Stomach (tissue), 9 donors: ENCODE measurements around the gene TMEM238L. TPM values are rescaled to one million over a fixed set of nuclear protein-coding genes. Genes with fewer than 3 reads are reported as not detected.

Experiments
- DNase-seq, 2 donors: peaks; one replicate each; pipeline versions ENCODE4 v3.0.0 to v3.0.0-alpha.2; 2013 to 2019
- H3K27ac ChIP-seq, 5 donors: fragments of 200-600 bp in 4 of 5; sonication (generic) in 4 of 5; one replicate each; pipeline ENCODE4 v1.5.1; 2013 to 2019; ENCODE audit warnings: mild to moderate bottlenecking in 1 of 5, moderate library complexity in 1 of 5
- H3K27me3 ChIP-seq, 3 donors: fragments of 200-600 bp; sonication (generic); one replicate each; pipeline ENCODE4 v1.5.1; 2017 to 2019; ENCODE audit warnings: mixed run types in 1 of 3
- H3K36me3 ChIP-seq, 4 donors: fragments of 200-600 bp; sonication (generic); 1 replicate in 3 of 4; 2 replicates in 1 of 4; pipeline ENCODE4 v1.5.1; 2016 to 2019
- H3K4me1 ChIP-seq, 4 donors: fragments of 200-600 bp; sonication (generic); one replicate each; pipeline ENCODE4 v1.5.1; 2016 to 2019
- H3K4me3 ChIP-seq, 4 donors: fragments of 200-600 bp; sonication (generic) in 3 of 4; one replicate each; pipeline ENCODE4 v1.5.1; 2016 to 2019; ENCODE audit warnings: mild to moderate bottlenecking in 1 of 4
- H3K9me3 ChIP-seq, 4 donors: fragments of 200-600 bp; sonication (generic); one replicate each; pipeline ENCODE4 v1.5.1; 2016 to 2019
- CTCF ChIP-seq, 7 experiments: fragments of 450-650 bp in 4 of 7; fragments of 200-600 bp in 3 of 7; sonication (generic) in 3 of 7; IDR thresholded peaks; one replicate each; pipeline ENCODE4 v1.5.1; 2016 to 2019; ENCODE audit warnings: antibody characterized with exemption in 7 of 7, control low read depth in 2 of 7, mild to moderate bottlenecking in 1 of 7
- EP300 ChIP-seq: sonication (generic); formaldehyde crosslinking; IDR thresholded peaks from one replicate; pipeline ENCODE4 v1.6.1; 2017; ENCODE audit warnings: antibody characterized with exemption
- POLR2A ChIP-seq, 4 donors: fragments of 450-650 bp; IDR thresholded peaks; one replicate each; pipeline ENCODE4 v1.6.1; 2016; ENCODE audit warnings: antibody characterized with exemption in 4 of 4, control low read depth in 2 of 4, mild to moderate bottlenecking in 1 of 4, moderate library complexity in 1 of 4
- POLR2AphosphoS5 ChIP-seq, 3 donors: sonication (generic); formaldehyde crosslinking; IDR thresholded peaks; one replicate each; pipeline ENCODE4 v1.6.1; 2016; ENCODE audit warnings: antibody characterized with exemption in 3 of 3
- WGBS, 5 donors: extraction: QIAGEN DNeasy Blood & Tissue Kit in 3 of 5; methylation state at CpG; one replicate each; pipeline versions ENCODE4 v1.1.5 to v1.1.7; 2013 to 2018; 5-methylcytosine and 5-hydroxymethylcytosine counted together
- intact Hi-C: fragments of 100-400 bp; cut with DNase I; formaldehyde crosslinking; loops from one replicate; pipeline ENCODE4 v1.15.1; 2023; ENCODE audit warnings: low total_unique reads
- polyA plus RNA-seq, 3 donors: library from polyadenylated mRNA; stranded (reverse); fragments of 200-250 nt; gene quantifications; one replicate each; pipeline ENCODE4 v1.2.3, GENCODE V29; 2013
- total RNA-seq, 5 donors: library from RNA; depleted of rRNA; stranded (reverse); fragments of >200 nt; gene quantifications; one replicate each; pipeline versions ENCODE4 v1.1.0 to v1.2.3, GENCODE V29; 2014 to 2016
- donor health status: healthy with polysubstance abuse.
- donor health status: Bipolar disorder and iron deficiency.
- donor health status: healthy.

Gene TMEM238L
- total and polyA plus RNA-seq, 8 donors = 2.2 to 190 (median 38.2) TPM

GRCh38 chr17:10844621-10845387, 40.9 kb upstream of the TMEM238L start:
- intact Hi-C loops = loop anchor here (5.0 to 10.0 kb wide), 3 partner anchors 93 to 200 kb away; no protein-coding TSS in a partner anchor
- peaks cover 0 to 4% (median 0%) of the 10 kb centered on the region in 3 donors for H3K27me3 ChIP-seq
- DNase-seq = peak; percentile 90 to 95
- H3K27ac ChIP-seq = peak overlapping the region; percentile 78 to 94 (median 86)
- peak overlapping the region; percentile 42 to 50 (median 48) for H3K4me3 ChIP-seq
- WGBS, 5 donors = 2 to 4% (median 3%) methylated on average over 27 to 28 of the region's 28 CpGs
- H3K9me3 ChIP-seq = no peaks in the 10 kb centered on the region
- TF ChIP-seq POLR2AphosphoS5 (IDR thresholded peaks at IDR 0.05) = peak in 2 of 3 donors; percentile 61 to 66
- TF ChIP-seq POLR2A (IDR thresholded peaks at IDR 0.05) = no peak
- peak in 6 of 7 experiments; percentile 83 to 98 (median 95) for TF ChIP-seq CTCF (IDR thresholded peaks at IDR 0.05)
- TF ChIP-seq EP300 = no peak
- H3K36me3 ChIP-seq = no peaks in the 10 kb centered on the region
- peaks cover 6 to 26% (median 23%) of the 10 kb centered on the region in 4 donors for H3K4me1 ChIP-seq

GRCh38 chr17:10843811-10844210, 39.9 kb upstream of the TMEM238L start:
- H3K27me3 ChIP-seq = peaks cover 0 to 4% (median 0%) of the 10 kb centered on the region in 3 donors
- H3K4me3 ChIP-seq = no peak overlapping the region
- no peaks in the 10 kb centered on the region for H3K36me3 ChIP-seq
- TF ChIP-seq POLR2A (IDR thresholded peaks at IDR 0.05) (no peak), POLR2AphosphoS5 (IDR thresholded peaks at IDR 0.05) (peak in 2 of 3 donors; percentile 25 to 91)
- DNase-seq = peak; percentile 71 to 86
- intact Hi-C loops = loop anchor here (10.0 kb wide), 1 partner anchor 199 kb away; no protein-coding TSS in a partner anchor
- H3K4me1 ChIP-seq = peaks cover 6 to 26% (median 23%) of the 10 kb centered on the region in 4 donors
- 16 to 38% (median 32%) methylated on average over 7 of the region's 7 CpGs for WGBS, 5 donors
- H3K9me3 ChIP-seq = no peaks in the 10 kb centered on the region
- peak overlapping the region; percentile 78 to 94 (median 86) for H3K27ac ChIP-seq

GRCh38 chr17:10842658-10843057, 38.8 kb upstream of the TMEM238L start:
- no peaks in the 10 kb centered on the region for H3K36me3 ChIP-seq
- intact Hi-C loops = loop anchor here (10.0 kb wide), 1 partner anchor 198 kb away; no protein-coding TSS in a partner anchor
- H3K27me3 ChIP-seq = peaks cover 0 to 4% (median 0%) of the 10 kb centered on the region in 3 donors
- 29 to 60% (median 46%) methylated on average over 4 of the region's 4 CpGs for WGBS, 5 donors
- no peaks in the 10 kb centered on the region for H3K9me3 ChIP-seq
- no peak overlapping the region for H3K4me3 ChIP-seq
- TF ChIP-seq POLR2AphosphoS5 (IDR thresholded peaks at IDR 0.05) (peak in 1 of 3 donors; percentile 62), CTCF (IDR thresholded peaks at IDR 0.05) (no peak), POLR2A (IDR thresholded peaks at IDR 0.05) (no peak)
- peak overlapping the region; percentile 12 to 94 (median 83) for H3K27ac ChIP-seq
- DNase-seq = peak; percentile 7 to 84
- H3K4me1 ChIP-seq = peaks cover 9 to 28% (median 23%) of the 10 kb centered on the region in 4 donors

GRCh38 chr17:10838682-10839081, 34.8 kb upstream of the TMEM238L start:
- TF ChIP-seq POLR2A (IDR thresholded peaks at IDR 0.05) = no peak
- no peak for TF ChIP-seq EP300
- TF ChIP-seq CTCF (IDR thresholded peaks at IDR 0.05) = no peak
- 85 to 94% (median 90%) methylated on average over 4 to 5 of the region's 5 CpGs for WGBS, 5 donors
- Histone ChIP-seq H3K9me3 (no peaks in the 10 kb centered on the region), H3K4me3 (no peak overlapping the region), H3K36me3 (no peaks in the 10 kb centered on the region), H3K27ac (no peak overlapping the region), H3K27me3 (no peaks in the 10 kb centered on the region), H3K4me1 (peaks cover 12 to 21% (median 16%) of the 10 kb centered on the region in 4 donors)
- DNase-seq = no peak
- intact Hi-C loops = no loop called here
